Panc1 (cell line): Measurements from ENCODE around the gene PKP1. TPM values are rescaled to one million over a fixed set of nuclear protein-coding genes. Genes with fewer than 3 reads are reported as not detected.

ENCODE experiments used
- ATAC-seq: fragments of 200-7000 bp; cut with Tn5 transposase; 2 replicates; pipeline ENCODE4 v1.9.1; 2020; ENCODE audit warnings: mild to moderate bottlenecking, moderate library complexity
- BruUV-seq: library from RNA; stranded (reverse); fragments of 400-500 nt; replicated peaks from 2 replicates; lab custom pipeline; 2021; lab: Mats Ljungman, UMichigan
- CTCF ChIA-PET: fragments of 300-600 bp; sonication (Branson Sonifier 250); formaldehyde crosslinking; loops from one replicate; lab custom pipeline; 2022; ENCODE audit warnings: antibody characterized with exemption; lab: Charles Lee
- POLR2A ChIA-PET: fragments of 300-600 bp; sonication (Branson Sonifier 250); formaldehyde crosslinking; loops from one replicate; lab custom pipeline; 2022; ENCODE audit warnings: antibody characterized with exemption; lab: Charles Lee
- DNase-seq: peaks from one replicate; pipeline ENCODE4 v3.0.0-alpha.2; 2010; ENCODE audit warnings: low read depth, low spot score
- H3K27ac ChIP-seq: 2 replicates; pipeline ENCODE4 v1.5.1; 2011; ENCODE audit warnings: mild to moderate bottlenecking, low read length, inconsistent platforms
- H3K27me3 ChIP-seq: fragments of 200-500 bp; sonication (Bioruptor generic); 2 replicates; pipeline ENCODE4 v1.6.0; 2014; ENCODE audit warnings: low read length, inconsistent platforms; ENCODE audit not compliant: control insufficient read depth, insufficient read depth
- H3K36me3 ChIP-seq: fragments of 200-500 bp; sonication (Bioruptor generic); 2 replicates; pipeline ENCODE4 v1.5.1; 2014; ENCODE audit warnings: inconsistent platforms, mild to moderate bottlenecking, low read length, moderate library complexity; ENCODE audit not compliant: control insufficient read depth, insufficient read depth
- H3K4me1 ChIP-seq: 2 replicates; pipeline ENCODE4 v1.5.1; 2011; ENCODE audit warnings: inconsistent platforms, mild to moderate bottlenecking, low read length, moderate library complexity; ENCODE audit not compliant: control insufficient read depth, insufficient read depth
- H3K4me3 ChIP-seq, 2 experiments: 2 replicates each; pipeline ENCODE4 v1.5.1; 2011 to 2012; ENCODE audit warnings: low read depth in 2 of 2, low read length in 2 of 2, mild to moderate bottlenecking in 2 of 2, inconsistent platforms in 1 of 2, moderate library complexity in 1 of 2
- H3K9me3 ChIP-seq: fragments of 200-500 bp; sonication (Bioruptor generic); 2 replicates; pipeline ENCODE4 v1.5.1; 2014; ENCODE audit warnings: low read depth, mild to moderate bottlenecking, inconsistent platforms, low read length, moderate library complexity; ENCODE audit not compliant: control insufficient read depth, insufficient read depth
- POLR2AphosphoS5 ChIP-seq: IDR thresholded peaks from 2 replicates; pipeline ENCODE4 v1.6.1; 2012; ENCODE audit warnings: mild to moderate bottlenecking, low read depth, low read length, moderate library complexity
- REST ChIP-seq, 2 experiments: IDR thresholded peaks; 2 replicates each; pipeline ENCODE4 v1.6.1; 2011 to 2012; ENCODE audit warnings: low read depth in 2 of 2, control low read depth in 1 of 2, low read length in 1 of 2, mild to moderate bottlenecking in 1 of 2, moderate library complexity in 1 of 2; ENCODE audit not compliant: insufficient read depth in 1 of 2
- SIN3A ChIP-seq: IDR thresholded peaks from 2 replicates; pipeline ENCODE4 v1.6.1; 2012; ENCODE audit warnings: low read depth, mild to moderate bottlenecking, low read length, moderate library complexity, borderline replicate concordance; ENCODE audit not compliant: insufficient read depth
- TCF7L2 ChIP-seq: IDR thresholded peaks from 2 replicates; pipeline ENCODE4 v1.6.1; 2011; ENCODE audit warnings: mild to moderate bottlenecking, low read depth, low read length, inconsistent platforms
- in situ Hi-C: cut with HindIII; loops from 2 replicates; pipeline ENCODE4 v1.10.0; 2016; ENCODE audit warnings: low sequenced_read_pairs, low pct_unique_long_range_greater_than_20kb
- intact Hi-C: fragments of 100-400 bp; cut with micrococcal nuclease; formaldehyde crosslinking; loops from one replicate; pipeline ENCODE4 v1.10.0; 2022; ENCODE audit not compliant: unreplicated experiment
- total RNA-seq: library from RNA; stranded (reverse); gene quantifications from one replicate; pipeline ENCODE4 v1.2.1, GENCODE V29; 2021; ENCODE audit not compliant: unreplicated experiment
- TF ChIP-seq, protein P1 (sequence below): fragments of 450-650 bp; IDR thresholded peaks from 2 replicates; pipeline ENCODE4 v1.5.1; 2017; ENCODE audit warnings: mild to moderate bottlenecking

The PKP1 gene
- total RNA-seq, 1 experiment from 2014 or later = 0.44 TPM

- no peak overlapping the region for H3K27ac ChIP-seq
- ChIA-PET POLR2A (no interaction called here), CTCF (no interaction called here)
- no peak for TF ChIP-seq SIN3A
- TF ChIP-seq, protein P1, sequence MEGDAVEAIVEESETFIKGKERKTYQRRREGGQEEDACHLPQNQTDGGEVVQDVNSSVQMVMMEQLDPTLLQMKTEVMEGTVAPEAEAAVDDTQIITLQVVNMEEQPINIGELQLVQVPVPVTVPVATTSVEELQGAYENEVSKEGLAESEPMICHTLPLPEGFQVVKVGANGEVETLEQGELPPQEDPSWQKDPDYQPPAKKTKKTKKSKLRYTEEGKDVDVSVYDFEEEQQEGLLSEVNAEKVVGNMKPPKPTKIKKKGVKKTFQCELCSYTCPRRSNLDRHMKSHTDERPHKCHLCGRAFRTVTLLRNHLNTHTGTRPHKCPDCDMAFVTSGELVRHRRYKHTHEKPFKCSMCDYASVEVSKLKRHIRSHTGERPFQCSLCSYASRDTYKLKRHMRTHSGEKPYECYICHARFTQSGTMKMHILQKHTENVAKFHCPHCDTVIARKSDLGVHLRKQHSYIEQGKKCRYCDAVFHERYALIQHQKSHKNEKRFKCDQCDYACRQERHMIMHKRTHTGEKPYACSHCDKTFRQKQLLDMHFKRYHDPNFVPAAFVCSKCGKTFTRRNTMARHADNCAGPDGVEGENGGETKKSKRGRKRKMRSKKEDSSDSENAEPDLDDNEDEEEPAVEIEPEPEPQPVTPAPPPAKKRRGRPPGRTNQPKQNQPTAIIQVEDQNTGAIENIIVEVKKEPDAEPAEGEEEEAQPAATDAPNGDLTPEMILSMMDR = no peak
- TF ChIP-seq POLR2AphosphoS5 = no peak
- TF ChIP-seq REST (IDR thresholded peaks at IDR 0.05; ENCODE audit: insufficient read depth in 1 of 2, low read depth in 2 of 2, low read length in 1 of 2) = no peak
- no peak for TF ChIP-seq TCF7L2
- DNase-seq = no peak
- peaks cover 15% of the 10 kb centered on the region for H3K27me3 ChIP-seq
- no peaks in the 10 kb centered on the region for H3K36me3 ChIP-seq
- in situ Hi-C loops = no loop called here
- no peak overlapping the region for H3K4me3 ChIP-seq
- no peaks in the 10 kb centered on the region for H3K4me1 ChIP-seq
- intact Hi-C loops = no loop called here
- BruUV-seq = no TSS peak
- no peak for ATAC-seq
- H3K9me3 ChIP-seq = no peaks in the 10 kb centered on the region
Measured at GRCh38 chr1:201369209-201369608, 85.9 kb downstream of the PKP1 start.

- TF ChIP-seq TCF7L2 (no peak), REST (IDR thresholded peaks at IDR 0.05; ENCODE audit: insufficient read depth in 1 of 2, low read depth in 2 of 2, low read length in 1 of 2) (no peak), POLR2AphosphoS5 (no peak), SIN3A (no peak)
- ChIA-PET CTCF (no interaction called here), POLR2A (no interaction called here)
- Histone ChIP-seq H3K36me3 (no peaks in the 10 kb centered on the region), H3K9me3 (no peaks in the 10 kb centered on the region), H3K4me3 (no peak overlapping the region), H3K27me3 (peaks cover 18% of the 10 kb centered on the region), H3K27ac (no peak overlapping the region), H3K4me1 (no peaks in the 10 kb centered on the region)
- in situ Hi-C loops (no loop called here), intact Hi-C loops (no loop called here)
- DNase-seq = no peak
- ATAC-seq = no peak
- no TSS peak for BruUV-seq
Measured at GRCh38 chr1:201370500-201370899, 87.2 kb downstream of the PKP1 start.
